Liver (tissue), 9 donors: ENCODE measurements around the gene CST9. TPM values are rescaled to one million over a fixed set of nuclear protein-coding genes. Genes with fewer than 3 reads are reported as not detected.

ENCODE experiments used
- DNase-seq: peaks from one replicate; pipeline ENCODE4 v3.0.0-alpha.2; 2017; ENCODE audit warnings: low spot score
- H3K27ac ChIP-seq, 2 donors: one replicate each; pipeline ENCODE4 v1.7.0; 2013; ENCODE audit warnings: inconsistent platforms in 2 of 2, low read length in 2 of 2, control low read depth in 1 of 2, low read depth in 1 of 2, mild to moderate bottlenecking in 1 of 2
- H3K27me3 ChIP-seq, 4 donors: one replicate each; pipeline versions ENCODE4 v1.6.1 to v1.7.0; 2013; ENCODE audit warnings: low read length in 3 of 4, inconsistent platforms in 1 of 4, mild to moderate bottlenecking in 1 of 4, moderate library complexity in 1 of 4; ENCODE audit not compliant: control insufficient read depth in 4 of 4, insufficient read depth in 4 of 4
- H3K36me3 ChIP-seq, 4 donors: one replicate each; pipeline versions ENCODE4 v1.6.1 to v1.7.0; 2013; ENCODE audit warnings: low read length in 3 of 4, mild to moderate bottlenecking in 3 of 4, low read depth in 1 of 4, moderate library complexity in 1 of 4; ENCODE audit not compliant: control insufficient read depth in 4 of 4, insufficient read depth in 3 of 4
- H3K4me1 ChIP-seq, 4 donors: one replicate each; pipeline versions ENCODE4 v1.6.1 to v1.7.0; 2013; ENCODE audit warnings: low read length in 3 of 4, mild to moderate bottlenecking in 3 of 4, moderate library complexity in 1 of 4; ENCODE audit not compliant: control insufficient read depth in 4 of 4, insufficient read depth in 4 of 4
- H3K4me3 ChIP-seq, 3 donors: one replicate each; pipeline versions ENCODE4 v1.6.1 to v1.7.0; 2013; ENCODE audit warnings: low read length in 3 of 3, control low read depth in 1 of 3, low read depth in 1 of 3, mild to moderate bottlenecking in 1 of 3
- H3K9ac ChIP-seq, 2 donors: one replicate each; pipeline ENCODE4 v1.7.0; 2013; ENCODE audit warnings: low read length in 2 of 2, mild to moderate bottlenecking in 2 of 2, moderate library complexity in 2 of 2, control low read depth in 1 of 2, low read depth in 1 of 2
- H3K9me3 ChIP-seq, 4 donors: one replicate each; pipeline versions ENCODE4 v1.6.1 to v1.7.0; 2013; ENCODE audit warnings: low read length in 3 of 4; ENCODE audit not compliant: control insufficient read depth in 4 of 4
- ATF3 ChIP-seq: IDR thresholded peaks from 2 replicates; pipeline ENCODE4 v1.6.1; 2016; ENCODE audit warnings: antibody characterized with exemption
- EGR1 ChIP-seq, 2 donors: IDR thresholded peaks; 2 replicates each; pipeline ENCODE4 v1.6.1; 2016 to 2018; ENCODE audit warnings: antibody characterized with exemption in 2 of 2, low read depth in 2 of 2
- FOXA1 ChIP-seq: IDR thresholded peaks from 2 replicates; pipeline ENCODE4 v1.6.1; 2016; ENCODE audit warnings: antibody characterized with exemption
- FOXA2 ChIP-seq: IDR thresholded peaks from 2 replicates; pipeline ENCODE4 v1.6.1; 2016; ENCODE audit warnings: antibody characterized with exemption
- GABPA ChIP-seq, 2 donors: IDR thresholded peaks in 1 of 2; conservative IDR thresholded peaks in 1 of 2; 2 replicates each; pipeline ENCODE4 v1.6.1; 2016; ENCODE audit warnings: antibody characterized with exemption in 2 of 2, mild to moderate bottlenecking in 1 of 2, moderate library complexity in 1 of 2
- HNF4A ChIP-seq, 2 donors: conservative IDR thresholded peaks; 2 replicates each; pipeline ENCODE4 v1.6.1; 2016; ENCODE audit warnings: antibody characterized with exemption in 2 of 2, mild to moderate bottlenecking in 2 of 2
- HNF4G ChIP-seq: IDR thresholded peaks from 2 replicates; pipeline ENCODE4 v1.6.1; 2016; ENCODE audit warnings: antibody characterized with exemption
- JUND ChIP-seq, 2 donors: IDR thresholded peaks; 2 replicates each; pipeline ENCODE4 v1.6.1; 2016; ENCODE audit warnings: antibody characterized with exemption in 2 of 2
- NR2F2 ChIP-seq: IDR thresholded peaks from 2 replicates; pipeline ENCODE4 v1.6.1; 2016; ENCODE audit warnings: antibody characterized with exemption
- RAD21 ChIP-seq, 2 donors: IDR thresholded peaks; 2 replicates each; pipeline ENCODE4 v1.6.1; 2016; ENCODE audit warnings: antibody characterized with exemption in 2 of 2, mild to moderate bottlenecking in 2 of 2
- RXRA ChIP-seq, 2 donors: IDR thresholded peaks; 2 replicates each; pipeline ENCODE4 v1.6.1; 2017 to 2018; ENCODE audit warnings: antibody characterized with exemption in 2 of 2, mild to moderate bottlenecking in 1 of 2
- SP1 ChIP-seq: IDR thresholded peaks from 2 replicates; pipeline ENCODE4 v1.6.1; 2018; ENCODE audit warnings: antibody characterized with exemption, mild to moderate bottlenecking
- TAF1 ChIP-seq: conservative IDR thresholded peaks from 2 replicates; pipeline ENCODE4 v1.6.1; 2016; ENCODE audit warnings: antibody characterized with exemption, mild to moderate bottlenecking
- ZBTB33 ChIP-seq: IDR thresholded peaks from 2 replicates; pipeline ENCODE4 v1.6.1; 2016; ENCODE audit warnings: antibody characterized with exemption
- WGBS: extraction: QIAGEN DNeasy Blood & Tissue Kit; methylation state at CpG from one replicate; pipeline ENCODE4 v1.1.7; 2013; 5-methylcytosine and 5-hydroxymethylcytosine counted together
- polyA plus RNA-seq, 2 donors: library from polyadenylated mRNA; stranded (reverse) in 1 of 2; unstranded in 1 of 2; fragments of 200-250 nt in 1 of 2; fragments of >200 nt in 1 of 2; fragmentation: Nextera tagmentation in 1 of 2; extraction: Ambion mirVana in 1 of 2; gene quantifications; one replicate each; pipeline versions ENCODE4 v1.2.1 to v1.2.3, GENCODE V29; 2013 to 2015
- total RNA-seq, 2 donors: library from RNA; depleted of rRNA; stranded (reverse); fragments of >200 nt; gene quantifications; one replicate each; pipeline ENCODE4 v1.2.3, GENCODE V29; 2014
- TF ChIP-seq, protein P1 (sequence below): IDR thresholded peaks from 2 replicates; pipeline ENCODE4 v1.6.1; 2016; ENCODE audit warnings: antibody characterized with exemption
- TF ChIP-seq, protein P2 (sequence below): IDR thresholded peaks from 2 replicates; pipeline ENCODE4 v1.6.1; 2016; ENCODE audit warnings: antibody characterized with exemption, mild to moderate bottlenecking
- TF ChIP-seq, protein P3 (sequence below): fragments of 150-350 bp; IDR thresholded peaks from 2 replicates; pipeline ENCODE4 v1.5.1; 2017; ENCODE audit warnings: improper control_type of control experiment, low read depth, low read length; ENCODE audit not compliant: missing input control
- donor health status: healthy.
- donor health status: healthy.
- donor health status: healthy.
- donor health status: healthy.
- donor health status: healthy.

The CST9 gene
- total and polyA plus RNA-seq, 4 donors: not detected

GRCh38 chr20:23608251-23608846 is 2.6 kb upstream of the CST9 start (continued):
- no peak for TF ChIP-seq ZBTB33
- no peak for TF ChIP-seq FOXA1
- no peak for TF ChIP-seq EGR1 (IDR thresholded peaks at IDR 0.05; ENCODE audit: low read depth in 2 of 2)
- TF ChIP-seq, protein P1, sequence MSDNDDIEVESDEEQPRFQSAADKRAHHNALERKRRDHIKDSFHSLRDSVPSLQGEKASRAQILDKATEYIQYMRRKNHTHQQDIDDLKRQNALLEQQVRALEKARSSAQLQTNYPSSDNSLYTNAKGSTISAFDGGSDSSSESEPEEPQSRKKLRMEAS: no peak
- TF ChIP-seq NR2F2: no peak
- no peak for TF ChIP-seq JUND (IDR thresholded peaks at IDR 0.05)

- no peak for DNase-seq
- no peaks in the 10 kb centered on the region for H3K36me3 ChIP-seq
- peaks cover 0 to 3% (median 0%) of the 10 kb centered on the region in 4 donors for H3K27me3 ChIP-seq
- H3K9me3 ChIP-seq: no peaks in the 10 kb centered on the region
- H3K4me3 ChIP-seq: no peak overlapping the region
- no peak overlapping the region for H3K9ac ChIP-seq
- H3K27ac ChIP-seq: no peak overlapping the region
- H3K4me1 ChIP-seq: no peaks in the 10 kb centered on the region
- TF ChIP-seq RAD21 (IDR thresholded peaks at IDR 0.05) (no peak), HNF4G (no peak), ATF3 (no peak), HNF4A (conservative IDR thresholded peaks at IDR 0.05) (no peak), RXRA (IDR thresholded peaks at IDR 0.05) (no peak), TAF1 (no peak), EGR1 (IDR thresholded peaks at IDR 0.05; ENCODE audit: low read depth in 2 of 2) (no peak), JUND (IDR thresholded peaks at IDR 0.05) (no peak), SP1 (no peak), FOXA1 (no peak), NR2F2 (no peak), GABPA (IDR thresholded peaks at IDR 0.05 in 1 of 2, conservative IDR thresholded peaks at IDR 0.05 in 1 of 2) (no peak), FOXA2 (no peak)
- TF ChIP-seq, protein P2, sequence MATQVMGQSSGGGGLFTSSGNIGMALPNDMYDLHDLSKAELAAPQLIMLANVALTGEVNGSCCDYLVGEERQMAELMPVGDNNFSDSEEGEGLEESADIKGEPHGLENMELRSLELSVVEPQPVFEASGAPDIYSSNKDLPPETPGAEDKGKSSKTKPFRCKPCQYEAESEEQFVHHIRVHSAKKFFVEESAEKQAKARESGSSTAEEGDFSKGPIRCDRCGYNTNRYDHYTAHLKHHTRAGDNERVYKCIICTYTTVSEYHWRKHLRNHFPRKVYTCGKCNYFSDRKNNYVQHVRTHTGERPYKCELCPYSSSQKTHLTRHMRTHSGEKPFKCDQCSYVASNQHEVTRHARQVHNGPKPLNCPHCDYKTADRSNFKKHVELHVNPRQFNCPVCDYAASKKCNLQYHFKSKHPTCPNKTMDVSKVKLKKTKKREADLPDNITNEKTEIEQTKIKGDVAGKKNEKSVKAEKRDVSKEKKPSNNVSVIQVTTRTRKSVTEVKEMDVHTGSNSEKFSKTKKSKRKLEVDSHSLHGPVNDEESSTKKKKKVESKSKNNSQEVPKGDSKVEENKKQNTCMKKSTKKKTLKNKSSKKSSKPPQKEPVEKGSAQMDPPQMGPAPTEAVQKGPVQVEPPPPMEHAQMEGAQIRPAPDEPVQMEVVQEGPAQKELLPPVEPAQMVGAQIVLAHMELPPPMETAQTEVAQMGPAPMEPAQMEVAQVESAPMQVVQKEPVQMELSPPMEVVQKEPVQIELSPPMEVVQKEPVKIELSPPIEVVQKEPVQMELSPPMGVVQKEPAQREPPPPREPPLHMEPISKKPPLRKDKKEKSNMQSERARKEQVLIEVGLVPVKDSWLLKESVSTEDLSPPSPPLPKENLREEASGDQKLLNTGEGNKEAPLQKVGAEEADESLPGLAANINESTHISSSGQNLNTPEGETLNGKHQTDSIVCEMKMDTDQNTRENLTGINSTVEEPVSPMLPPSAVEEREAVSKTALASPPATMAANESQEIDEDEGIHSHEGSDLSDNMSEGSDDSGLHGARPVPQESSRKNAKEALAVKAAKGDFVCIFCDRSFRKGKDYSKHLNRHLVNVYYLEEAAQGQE: no peak
- TF ChIP-seq, protein P3, sequence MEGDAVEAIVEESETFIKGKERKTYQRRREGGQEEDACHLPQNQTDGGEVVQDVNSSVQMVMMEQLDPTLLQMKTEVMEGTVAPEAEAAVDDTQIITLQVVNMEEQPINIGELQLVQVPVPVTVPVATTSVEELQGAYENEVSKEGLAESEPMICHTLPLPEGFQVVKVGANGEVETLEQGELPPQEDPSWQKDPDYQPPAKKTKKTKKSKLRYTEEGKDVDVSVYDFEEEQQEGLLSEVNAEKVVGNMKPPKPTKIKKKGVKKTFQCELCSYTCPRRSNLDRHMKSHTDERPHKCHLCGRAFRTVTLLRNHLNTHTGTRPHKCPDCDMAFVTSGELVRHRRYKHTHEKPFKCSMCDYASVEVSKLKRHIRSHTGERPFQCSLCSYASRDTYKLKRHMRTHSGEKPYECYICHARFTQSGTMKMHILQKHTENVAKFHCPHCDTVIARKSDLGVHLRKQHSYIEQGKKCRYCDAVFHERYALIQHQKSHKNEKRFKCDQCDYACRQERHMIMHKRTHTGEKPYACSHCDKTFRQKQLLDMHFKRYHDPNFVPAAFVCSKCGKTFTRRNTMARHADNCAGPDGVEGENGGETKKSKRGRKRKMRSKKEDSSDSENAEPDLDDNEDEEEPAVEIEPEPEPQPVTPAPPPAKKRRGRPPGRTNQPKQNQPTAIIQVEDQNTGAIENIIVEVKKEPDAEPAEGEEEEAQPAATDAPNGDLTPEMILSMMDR: no peak
- TF ChIP-seq, protein P1: no peak
- 92% methylated on average over 14 of the region's 14 CpGs for WGBS
These were observed 2.0 kb upstream of the CST9 start for GRCh38 chr20:23607497-23608245.
